MM.1S (cell line): Measurements from ENCODE around the gene USP12.

Experiments used
- CTCF ChIP-seq: fragments of 300-600 bp; sonication (generic); IDR thresholded peaks from 2 replicates; pipeline ENCODE4 v1.5.1; 2016; ENCODE audit warnings: antibody characterized with exemption, low read length, mixed read lengths
- EZH2 ChIP-seq: fragments of 300-600 bp; sonication (generic); optimal IDR thresholded peaks from 2 replicates; pipeline ENCODE3; 2017; ENCODE audit warnings: low read depth, mild to moderate bottlenecking, antibody characterized with exemption, low read length, mixed read lengths
- EZH2phosphoT487 ChIP-seq: fragments of 300-600 bp; sonication (generic); IDR thresholded peaks from 2 replicates; pipeline ENCODE4 v1.6.1; 2018; ENCODE audit warnings: antibody characterized with exemption, low read length

DNA sequence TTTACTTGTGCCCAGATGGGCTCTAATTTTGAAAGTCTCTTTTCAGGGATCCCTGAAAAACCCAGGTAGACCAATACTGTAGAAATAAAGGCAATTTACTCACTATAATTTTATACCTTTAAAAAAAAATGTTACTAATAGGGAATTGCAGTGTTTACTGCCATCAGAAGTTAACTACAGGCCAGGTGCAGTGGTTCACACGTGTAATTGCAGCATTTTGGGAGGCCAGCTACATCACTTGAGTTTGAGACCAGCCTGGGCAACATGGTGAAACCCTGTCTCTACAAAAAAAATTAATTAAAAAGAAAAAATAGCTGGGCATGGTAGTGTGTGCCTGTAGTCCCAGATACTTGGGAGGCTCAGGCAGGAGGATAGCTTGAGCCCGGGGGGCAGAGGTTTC, 10.2 kb downstream of the USP12 start:
- no peak for TF ChIP-seq EZH2
- TF ChIP-seq CTCF, result no peak
- no peak for TF ChIP-seq EZH2phosphoT487
